GM15510 (cell line): ENCODE measurements around the gene ZNF423.

Experiments
- POLR2A ChIP-seq: IDR thresholded peaks from 3 replicates; pipeline ENCODE4 v1.6.1; 2011; ENCODE audit warnings: borderline replicate concordance; ENCODE audit not compliant: insufficient read length; ENCODE audit errors: extremely low read depth

ZNF423 gene

GRCh38 chr16:49839017-49839825 lies 16.7 kb downstream of the ZNF423 start:
- no peak for TF ChIP-seq POLR2A

DNA sequence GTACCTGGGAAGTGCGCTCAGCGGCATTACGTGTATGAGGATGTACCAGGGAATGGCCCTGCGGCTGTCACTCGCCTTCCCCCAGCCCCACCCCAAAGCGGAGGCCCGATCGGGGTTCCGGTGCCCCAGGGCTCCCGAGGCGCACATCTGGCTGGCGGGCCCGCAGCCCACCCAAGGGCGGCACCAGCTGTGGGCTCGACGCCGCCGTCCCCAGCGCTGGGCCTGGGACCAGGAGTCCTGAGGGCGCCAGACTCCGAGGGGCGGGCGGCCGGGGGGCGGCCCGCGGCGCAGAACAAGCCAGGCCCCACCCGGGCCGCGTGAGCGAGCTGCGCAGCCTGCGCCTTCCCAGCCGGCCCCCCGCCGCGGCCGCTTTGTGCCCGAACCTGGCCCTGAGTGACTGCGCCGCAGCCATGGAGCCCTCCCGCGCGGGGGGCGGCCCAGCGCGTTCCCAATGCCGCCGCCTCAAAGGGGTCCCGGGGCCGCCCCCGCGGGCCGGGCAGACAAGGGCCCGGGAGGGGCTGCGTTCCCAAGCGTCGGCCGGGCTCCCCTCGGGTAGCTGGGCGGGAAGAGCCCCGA lies 17.4 kb downstream of the ZNF423 start:
- TF ChIP-seq POLR2A = no peak

DNA sequence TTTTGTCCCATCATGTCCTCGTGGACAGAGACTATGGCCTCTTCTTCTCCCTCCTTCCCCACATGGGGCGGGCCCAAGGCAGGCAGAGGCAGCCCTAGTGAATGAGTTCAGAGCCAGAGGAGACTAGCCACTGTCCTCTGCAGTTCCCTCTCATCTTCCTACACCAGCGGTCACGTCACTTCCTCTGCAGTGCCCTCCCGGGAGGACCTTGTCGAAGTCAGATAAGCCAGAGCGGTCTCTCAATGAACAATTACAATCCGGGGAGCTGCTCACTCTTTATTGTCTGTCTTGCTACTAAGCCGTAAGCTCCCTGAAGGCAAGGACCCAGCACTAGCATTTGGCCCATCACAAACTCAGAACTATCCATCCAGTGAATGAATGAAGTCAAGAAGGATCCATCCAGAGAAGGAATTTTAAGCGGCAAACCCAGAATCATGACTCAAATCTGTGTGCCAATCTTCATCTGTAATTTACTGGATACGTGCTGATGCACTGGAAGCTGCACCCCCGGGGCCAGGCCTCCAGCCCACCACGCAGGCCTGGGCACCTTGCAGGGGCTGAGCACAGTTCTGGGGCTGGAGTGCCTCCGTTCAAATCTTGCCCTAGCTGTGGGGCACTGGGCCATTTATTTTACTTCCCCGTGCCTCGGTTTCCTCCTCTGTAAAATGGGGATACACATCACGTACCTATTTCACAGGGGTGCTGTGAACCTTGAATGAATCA lies 18.1 kb downstream of the ZNF423 start:
- no peak for TF ChIP-seq POLR2A

- TF ChIP-seq POLR2A = no peak
Measured at GRCh38 chr16:49836668-49837067, 19.2 kb downstream of the ZNF423 start.

DNA sequence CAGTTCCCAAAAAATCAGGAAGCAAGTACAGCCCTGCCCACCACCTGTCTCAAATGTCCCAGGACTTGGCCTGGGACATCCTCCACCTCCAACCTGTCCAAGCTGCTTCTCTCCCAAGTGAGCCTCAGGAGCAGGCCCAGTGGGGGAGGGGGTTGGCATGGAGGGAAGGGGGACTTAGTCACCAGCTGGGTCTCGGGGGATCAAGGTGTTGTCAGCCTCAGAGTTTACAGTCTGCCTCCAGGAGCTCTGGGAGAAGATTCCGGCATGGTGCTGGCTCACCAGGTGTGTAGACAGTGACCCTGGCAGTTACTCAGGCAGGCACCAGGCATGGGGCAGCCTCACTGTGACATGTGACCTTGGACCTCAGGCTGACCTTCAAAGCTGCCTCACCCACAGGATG lies 19.7 kb downstream of the ZNF423 start:
- no peak for TF ChIP-seq POLR2A

DNA sequence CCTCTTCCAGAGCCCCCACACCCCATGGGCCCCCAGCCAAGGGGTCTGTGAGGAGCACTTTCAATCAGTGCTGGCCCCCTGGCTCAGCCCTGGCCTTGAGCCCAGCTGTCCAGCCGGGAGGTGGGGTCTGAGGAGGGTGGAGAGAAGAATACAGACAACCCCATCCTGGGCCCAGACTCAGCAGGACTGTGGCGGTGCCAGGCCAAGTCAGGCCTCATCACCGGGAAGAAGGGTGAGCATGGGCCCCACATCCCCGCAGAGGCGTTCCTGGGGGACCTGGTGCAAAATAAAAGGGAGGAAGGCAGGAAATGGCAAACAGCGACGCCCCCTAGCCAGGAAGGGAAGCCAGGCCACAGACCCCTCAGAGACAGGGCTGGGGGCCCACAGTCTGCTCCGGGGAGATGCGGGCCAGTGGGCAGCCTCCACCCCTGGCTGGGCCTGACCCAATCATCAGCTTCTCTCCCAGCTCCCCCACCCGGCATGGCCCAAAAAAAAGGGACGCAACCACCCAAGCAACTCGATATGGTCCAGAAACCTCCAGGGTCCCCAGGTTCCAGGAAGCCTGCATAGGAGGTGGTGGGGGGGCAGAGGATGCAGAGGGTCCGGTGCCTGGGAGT lies 20.6 kb downstream of the ZNF423 start:
- no peak for TF ChIP-seq POLR2A

- no peak for TF ChIP-seq POLR2A
Measured at GRCh38 chr16:49834531-49835151, 21.3 kb downstream of the ZNF423 start.

- no peak for TF ChIP-seq POLR2A
Measured at GRCh38 chr16:49833796-49834530, 21.9 kb downstream of the ZNF423 start.

GRCh38 chr16:49833085-49833484 lies 22.8 kb downstream of the ZNF423 start:
- no peak for TF ChIP-seq POLR2A

GRCh38 chr16:49832177-49832576 lies 23.7 kb downstream of the ZNF423 start:
- no peak for TF ChIP-seq POLR2A

GRCh38 chr16:49830873-49831272 lies 25.0 kb downstream of the ZNF423 start:
- no peak for TF ChIP-seq POLR2A

- TF ChIP-seq POLR2A = no peak
Measured at GRCh38 chr16:49828533-49829267, 27.2 kb downstream of the ZNF423 start.

GRCh38 chr16:49827805-49828438 lies 28.0 kb downstream of the ZNF423 start:
- no peak for TF ChIP-seq POLR2A
